ENCODE data around the gene FLOT2. TPM values are rescaled to one million over a fixed set of nuclear protein-coding genes. Genes with fewer than 3 reads are reported as not detected.

FLOT2 gene
- total and polyA plus RNA-seq, 8 donors: 32.1 to 65.2 (median 36.9) TPM

GRCh38 chr17:28926786-28927185, 29.3 kb upstream of the FLOT2 start:
- intact Hi-C loops (cut with DNase I): no loop called here

GRCh38 chr17:28926366-28926765, 28.8 kb upstream of the FLOT2 start:
- TF ChIP-seq CTCF (IDR thresholded peaks at IDR 0.05): no peak
- H3K4me1 ChIP-seq: peaks cover 0 to 10% (median 0%) of the 10 kb centered on the region in 3 donors
- H3K9me3 ChIP-seq: no peaks in the 10 kb centered on the region
- no peak for ATAC-seq
- WGBS, 2 donors: 85 to 89% methylated on average over 2 of the region's 2 CpGs
- no peaks in the 10 kb centered on the region for H3K27me3 ChIP-seq
- intact Hi-C loops (cut with DNase I): no loop called here
- H3K27ac ChIP-seq: peak overlapping the region in 2 of 4 donors; percentile 43 to 46
- peaks cover 0 to 40% (median 3%) of the 10 kb centered on the region in 3 donors for H3K36me3 ChIP-seq
- FAIRE-seq: no peak
- no peak overlapping the region for H3K4me3 ChIP-seq
- DNase-seq: no peak

More at GRCh38 chr17:28926786-28927185, 29.3 kb upstream of the FLOT2 start:
- H3K4me3 ChIP-seq: no peak overlapping the region
- TF ChIP-seq CTCF (IDR thresholded peaks at IDR 0.05): no peak
- WGBS, 2 donors: 92 to 93% methylated on average over 4 of the region's 4 CpGs
- ATAC-seq (no peak), DNase-seq (no peak), FAIRE-seq (no peak)
- H3K36me3 ChIP-seq: peaks cover 0 to 35% (median 0%) of the 10 kb centered on the region in 3 donors
- H3K27ac ChIP-seq: peak overlapping the region in 2 of 4 donors; percentile 43 to 46
- no peaks in the 10 kb centered on the region for H3K9me3 ChIP-seq
- no peaks in the 10 kb centered on the region for H3K27me3 ChIP-seq
- peaks cover 0 to 10% (median 0%) of the 10 kb centered on the region in 3 donors for H3K4me1 ChIP-seq

- no peaks in the 10 kb centered on the region for H3K9me3 ChIP-seq
- no peaks in the 10 kb centered on the region for H3K27me3 ChIP-seq
- TF ChIP-seq CTCF (IDR thresholded peaks at IDR 0.05): no peak
- peaks cover 0 to 10% (median 0%) of the 10 kb centered on the region in 3 donors for H3K4me1 ChIP-seq
- no peak overlapping the region for H3K4me3 ChIP-seq
- FAIRE-seq (no peak), DNase-seq (no peak), ATAC-seq (peak in 3 of 4 donors; percentile 44 to 75 (median 60))
- WGBS, 2 donors: 40 to 43% methylated on average over 2 of the region's 2 CpGs
- H3K27ac ChIP-seq: peak overlapping the region in 2 of 4 donors; percentile 45 to 61
- intact Hi-C loops (cut with DNase I): no loop called here
- H3K36me3 ChIP-seq: peaks cover 4 to 44% (median 7%) of the 10 kb centered on the region in 3 donors
These were observed 28.4 kb upstream of the FLOT2 start for GRCh38 chr17:28925912-28926365.

GRCh38 chr17:28920201-28920600, 22.7 kb upstream of the FLOT2 start:
- Histone ChIP-seq H3K27ac (no peak overlapping the region), H3K36me3 (peaks cover 8 to 94% (median 52%) of the 10 kb centered on the region in 3 donors), H3K4me1 (no peaks in the 10 kb centered on the region), H3K27me3 (no peaks in the 10 kb centered on the region), H3K4me3 (no peak overlapping the region), H3K9me3 (no peaks in the 10 kb centered on the region)
- TF ChIP-seq CTCF (IDR thresholded peaks at IDR 0.05): no peak
- ATAC-seq (no peak), DNase-seq (no peak), FAIRE-seq (no peak)
- intact Hi-C loops (cut with DNase I): no loop called here

- DNase-seq: no peak
- Histone ChIP-seq H3K4me1 (no peaks in the 10 kb centered on the region), H3K27ac (no peak overlapping the region), H3K27me3 (no peaks in the 10 kb centered on the region), H3K4me3 (no peak overlapping the region), H3K36me3 (peaks cover 8 to 96% (median 66%) of the 10 kb centered on the region in 3 donors), H3K9me3 (no peaks in the 10 kb centered on the region)
- TF ChIP-seq CTCF (IDR thresholded peaks at IDR 0.05): no peak
- intact Hi-C loops (cut with DNase I): loop anchor here in 1 of 3 donors (10.0 kb wide), 1 partner anchor 253 kb away; the partner anchor contains the start of genes SDF2 and SUPT6H
- ATAC-seq: no peak
- WGBS, 2 donors: 50 to 62% methylated on average over 2 of the region's 2 CpGs
- FAIRE-seq: no peak
These were observed 20.8 kb upstream of the FLOT2 start for GRCh38 chr17:28918295-28918694.
